Measurements from ENCODE around the gene ATXN7L3. TPM values are rescaled to one million over a fixed set of nuclear protein-coding genes. Genes with fewer than 3 reads are reported as not detected.

ATXN7L3 gene
- total RNA-seq, 1 experiment from 2014 or later: 65.7 TPM

DNA sequence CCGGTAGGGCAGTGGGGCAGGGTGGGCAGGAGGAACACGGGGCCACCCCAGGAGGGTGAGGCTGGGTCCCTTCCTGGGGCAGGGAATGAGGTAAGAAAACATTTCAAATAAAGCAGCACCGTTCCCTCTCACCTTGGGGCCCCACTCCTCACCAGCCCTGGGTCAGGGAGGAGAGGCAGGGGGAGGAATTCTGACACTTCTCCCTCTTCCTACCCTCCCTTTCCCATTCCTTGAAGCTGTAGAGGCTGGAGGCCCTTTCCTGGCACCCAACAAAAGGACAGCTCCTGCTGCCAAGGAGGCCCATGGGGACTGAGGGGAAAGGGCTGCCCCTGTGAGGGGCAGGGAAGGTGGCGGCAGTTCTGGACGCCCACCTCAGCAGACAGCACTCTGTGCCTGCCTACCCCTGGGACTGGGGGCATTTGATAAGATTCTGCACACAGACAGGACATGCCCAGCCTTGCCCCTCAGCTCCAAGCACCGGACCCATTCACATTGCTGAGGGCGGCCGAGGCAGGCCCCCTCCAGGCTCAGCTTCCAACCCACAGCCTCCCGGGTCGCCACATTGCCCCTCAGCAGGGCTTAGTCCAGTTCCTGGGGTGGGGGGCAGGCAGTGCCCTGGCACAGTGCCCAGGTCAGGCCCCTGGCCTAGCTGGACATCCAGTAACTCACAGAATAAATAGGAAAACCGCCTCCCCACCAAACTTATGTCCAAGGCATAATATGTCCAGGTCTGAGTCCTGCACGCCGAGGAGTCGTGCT lies 6.2 kb downstream of the ATXN7L3 start:
- Mint-ChIP-seq H3K27me3 (ENCODE audit: insufficient read depth, unreplicated experiment) (no peaks in the 10 kb centered on the region), H3K4me1 (ENCODE audit: insufficient read depth, unreplicated experiment) (peaks cover 16% of the 10 kb centered on the region), H3K4me3 (ENCODE audit: unreplicated experiment) (no peak overlapping the region), H3K27ac (ENCODE audit: low read depth, unreplicated experiment) (peak overlapping the region; percentile 74), H3K36me3 (ENCODE audit: insufficient read depth, unreplicated experiment) (peaks cover 78% of the 10 kb centered on the region), H3K9me3 (ENCODE audit: unreplicated experiment) (no peaks in the 10 kb centered on the region)
- no peak for DNase-seq (ENCODE audit: unreplicated experiment)
- intact Hi-C loops (cut with micrococcal nuclease): no loop called here
- TF ChIP-seq, protein P1, sequence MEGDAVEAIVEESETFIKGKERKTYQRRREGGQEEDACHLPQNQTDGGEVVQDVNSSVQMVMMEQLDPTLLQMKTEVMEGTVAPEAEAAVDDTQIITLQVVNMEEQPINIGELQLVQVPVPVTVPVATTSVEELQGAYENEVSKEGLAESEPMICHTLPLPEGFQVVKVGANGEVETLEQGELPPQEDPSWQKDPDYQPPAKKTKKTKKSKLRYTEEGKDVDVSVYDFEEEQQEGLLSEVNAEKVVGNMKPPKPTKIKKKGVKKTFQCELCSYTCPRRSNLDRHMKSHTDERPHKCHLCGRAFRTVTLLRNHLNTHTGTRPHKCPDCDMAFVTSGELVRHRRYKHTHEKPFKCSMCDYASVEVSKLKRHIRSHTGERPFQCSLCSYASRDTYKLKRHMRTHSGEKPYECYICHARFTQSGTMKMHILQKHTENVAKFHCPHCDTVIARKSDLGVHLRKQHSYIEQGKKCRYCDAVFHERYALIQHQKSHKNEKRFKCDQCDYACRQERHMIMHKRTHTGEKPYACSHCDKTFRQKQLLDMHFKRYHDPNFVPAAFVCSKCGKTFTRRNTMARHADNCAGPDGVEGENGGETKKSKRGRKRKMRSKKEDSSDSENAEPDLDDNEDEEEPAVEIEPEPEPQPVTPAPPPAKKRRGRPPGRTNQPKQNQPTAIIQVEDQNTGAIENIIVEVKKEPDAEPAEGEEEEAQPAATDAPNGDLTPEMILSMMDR (IDR thresholded peaks at IDR 0.05; ENCODE audit: unreplicated experiment): no peak
- ChIA-PET POLR2A (interaction anchor here (0.8 to 1.3 kb wide), 2 partner anchors 28 to 131 kb away, joined by 3 read pairs; partner anchors contain the start of gene SLC25A39), CTCF (interaction anchor here (0.6 kb wide), 1 partner anchor 131 kb away, joined by 3 read pairs; no protein-coding TSS in a partner anchor)
- no TSS peak for BruUV-seq (replicated peaks)

DNA sequence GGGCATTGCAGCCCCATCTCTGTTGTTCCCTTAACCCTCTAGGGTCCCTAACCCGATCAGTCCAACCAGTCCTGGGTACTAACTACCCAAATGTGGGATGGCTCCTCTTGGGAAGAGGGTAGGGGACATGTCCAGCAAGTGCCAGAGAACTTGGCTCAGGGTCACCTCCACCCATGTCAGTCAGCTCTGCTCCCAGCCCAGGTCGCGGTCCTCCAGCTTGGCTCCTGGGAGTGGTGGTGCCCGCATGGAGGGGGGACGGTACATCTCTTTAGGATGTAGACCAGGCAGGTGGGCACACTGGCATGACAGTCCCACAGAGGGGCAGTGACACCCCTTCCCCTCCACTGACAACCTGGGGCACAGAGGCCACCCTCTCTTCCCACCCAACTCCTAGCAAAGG lies 6.9 kb downstream of the ATXN7L3 start:
- no TSS peak for BruUV-seq (replicated peaks)
- Mint-ChIP-seq H3K27me3 (ENCODE audit: insufficient read depth, unreplicated experiment) (no peaks in the 10 kb centered on the region), H3K4me3 (ENCODE audit: unreplicated experiment) (no peak overlapping the region), H3K27ac (ENCODE audit: low read depth, unreplicated experiment) (peak overlapping the region; percentile 74), H3K4me1 (ENCODE audit: insufficient read depth, unreplicated experiment) (peaks cover 13% of the 10 kb centered on the region), H3K36me3 (ENCODE audit: insufficient read depth, unreplicated experiment) (peaks cover 77% of the 10 kb centered on the region), H3K9me3 (ENCODE audit: unreplicated experiment) (no peaks in the 10 kb centered on the region)
- no peak for DNase-seq (ENCODE audit: unreplicated experiment)
- POLR2A ChIA-PET: interaction anchor here (1.3 kb wide), 1 partner anchor 132 kb away, joined by 3 read pairs; the partner anchor contains the start of gene SLC25A39
- TF ChIP-seq, protein P1 (IDR thresholded peaks at IDR 0.05; ENCODE audit: unreplicated experiment): no peak
- CTCF ChIA-PET: interaction anchor here (0.6 kb wide), 1 partner anchor 29 kb away, joined by 4 read pairs; no protein-coding TSS in a partner anchor
- intact Hi-C loops (cut with micrococcal nuclease): no loop called here

DNA sequence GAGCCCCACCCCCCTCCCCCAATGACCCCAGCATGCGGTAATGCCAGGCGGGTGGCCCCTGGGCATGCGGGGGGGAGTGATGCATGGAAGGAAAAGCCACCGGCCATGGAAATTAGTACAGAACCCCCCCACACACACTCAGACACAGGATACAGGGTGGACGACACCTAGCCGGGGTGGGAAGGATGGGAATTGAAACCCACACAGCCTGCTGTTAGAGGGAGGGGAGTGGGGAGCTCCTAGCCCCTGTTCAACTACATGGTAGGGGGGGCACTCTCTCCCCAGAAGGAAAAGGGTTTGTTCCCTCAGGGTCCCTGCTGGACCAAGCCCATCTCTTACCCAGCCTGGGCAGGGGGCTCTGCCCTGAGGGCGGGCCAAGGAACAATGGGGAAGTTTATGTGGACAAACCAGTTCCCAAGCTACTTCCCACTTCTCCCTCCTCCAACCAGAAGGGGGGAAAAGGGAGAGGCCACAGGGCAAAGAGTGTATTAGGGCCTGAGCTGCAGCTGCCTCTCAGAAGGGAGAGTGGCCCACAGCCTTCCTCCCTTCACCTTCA lies 7.7 kb downstream of the ATXN7L3 start:
- Mint-ChIP-seq H3K4me1 (ENCODE audit: insufficient read depth, unreplicated experiment) (peaks cover 11% of the 10 kb centered on the region), H3K9me3 (ENCODE audit: unreplicated experiment) (no peaks in the 10 kb centered on the region), H3K4me3 (ENCODE audit: unreplicated experiment) (no peak overlapping the region), H3K27ac (ENCODE audit: low read depth, unreplicated experiment) (no peak overlapping the region), H3K27me3 (ENCODE audit: insufficient read depth, unreplicated experiment) (no peaks in the 10 kb centered on the region), H3K36me3 (ENCODE audit: insufficient read depth, unreplicated experiment) (peaks cover 78% of the 10 kb centered on the region)
- intact Hi-C loops (cut with micrococcal nuclease): no loop called here
- ChIA-PET POLR2A (interaction anchor here (0.6 to 1.3 kb wide), 2 partner anchors 27 to 133 kb away, joined by 3 read pairs; partner anchors contain the start of genes SLC25A39 and UBTF), CTCF (interaction anchor here (0.6 to 1.4 kb wide), 2 partner anchors 18 to 30 kb away, joined by 4 read pairs; no protein-coding TSS in a partner anchor)
- TF ChIP-seq, protein P1 (IDR thresholded peaks at IDR 0.05; ENCODE audit: unreplicated experiment): no peak
- BruUV-seq (replicated peaks): TSS peak; percentile 13
- DNase-seq (ENCODE audit: unreplicated experiment): no peak

DNA sequence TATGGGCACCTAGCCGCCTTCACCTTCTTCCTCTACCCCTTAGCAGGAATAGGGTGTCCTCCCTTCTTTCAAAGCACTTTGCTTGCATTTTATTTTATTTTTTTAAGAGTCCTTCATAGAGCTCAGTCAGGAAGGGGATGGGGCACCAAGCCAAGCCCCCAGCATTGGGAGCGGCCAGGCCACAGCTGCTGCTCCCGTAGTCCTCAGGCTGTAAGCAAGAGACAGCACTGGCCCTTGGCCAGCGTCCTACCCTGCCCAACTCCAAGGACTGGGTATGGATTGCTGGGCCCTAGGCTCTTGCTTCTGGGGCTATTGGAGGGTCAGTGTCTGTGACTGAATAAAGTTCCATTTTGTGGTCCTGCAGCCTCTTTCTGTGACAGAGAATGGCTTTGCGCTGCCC lies 8.3 kb downstream of the ATXN7L3 start:
- no TSS peak for BruUV-seq (replicated peaks)
- TF ChIP-seq, protein P1 (IDR thresholded peaks at IDR 0.05; ENCODE audit: unreplicated experiment): no peak
- no peaks in the 10 kb centered on the region for H3K9me3 Mint-ChIP-seq (ENCODE audit: unreplicated experiment)
- H3K36me3 Mint-ChIP-seq (ENCODE audit: insufficient read depth, unreplicated experiment): peaks cover 71% of the 10 kb centered on the region
- intact Hi-C loops (cut with micrococcal nuclease): no loop called here
- ChIA-PET POLR2A (interaction anchor here (0.6 to 1.7 kb wide), 4 partner anchors 8 to 133 kb away, joined by 3 to 6 read pairs (median 4); partner anchors contain the start of gene SLC25A39), CTCF (interaction anchor here (1.4 kb wide), 1 partner anchor 18 kb away, joined by 4 read pairs; no protein-coding TSS in a partner anchor)
- no peak overlapping the region for H3K27ac Mint-ChIP-seq (ENCODE audit: low read depth, unreplicated experiment)
- no peaks in the 10 kb centered on the region for H3K27me3 Mint-ChIP-seq (ENCODE audit: insufficient read depth, unreplicated experiment)
- H3K4me3 Mint-ChIP-seq (ENCODE audit: unreplicated experiment): no peak overlapping the region
- no peak for DNase-seq (ENCODE audit: unreplicated experiment)
- H3K4me1 Mint-ChIP-seq (ENCODE audit: insufficient read depth, unreplicated experiment): peaks cover 11% of the 10 kb centered on the region

All from MCF 10A (cell line).